K562 (cell line): ENCODE results near the gene FCGR2B. TPM values are rescaled to one million over a fixed set of nuclear protein-coding genes. Genes with fewer than 3 reads are reported as not detected.
"Not testable (repeated sequence)": the region's sequence is repeated elsewhere in the genome, so short reads cannot be mapped to it uniquely, and the experiment has no call there.

Experiments used
- ATAC-seq: fragments of 200-7000 bp; cut with Tn5 transposase; 3 replicates; pipeline ENCODE4 v1.9.1; 2020; ENCODE audit warnings: moderate library complexity
- BruUV-seq: library from RNA; stranded (reverse); fragments of 400-500 nt; replicated peaks from 2 replicates; lab custom pipeline; 2021; lab: Mats Ljungman, UMichigan
- CTCF ChIA-PET: fragments of 300-600 bp; formaldehyde crosslinking; extraction: SDS; loops from one replicate; lab custom pipeline; 2021; ENCODE audit warnings: low intra/inter-chr PET ratio; lab: Yijun Ruan, JAX
- POLR2A ChIA-PET: fragments of 300-600, 350-650 bp; sonication (Branson Sonifier 250); formaldehyde crosslinking; extraction: SDS; loops from one replicate; lab custom pipeline; 2021; ENCODE audit warnings: antibody characterized with exemption, inconsistent platforms; lab: Yijun Ruan, JAX
- DNase-seq, 4 experiments: peaks; one replicate each; pipeline versions ENCODE4 v3.0.0 to v3.0.0-alpha.2; 2011 to 2018; ENCODE audit warnings: low spot score in 3 of 4, mixed read lengths in 3 of 4; ENCODE audit errors: extremely low read depth in 1 of 4
- FAIRE-seq: peaks from 2 replicates; lab custom pipeline; 2011; peaks lifted over from hg19 to GRCh38; lab: Jason Lieb, UNC
- H2AFZ ChIP-seq: 2 replicates; pipeline ENCODE4 v1.6.0; 2011; ENCODE audit warnings: low read depth, low read length, control low read depth, inconsistent platforms
- H3K27ac ChIP-seq: fragments of 200-600 bp; 3 replicates; pipeline ENCODE4 v1.8.0; 2011; ENCODE audit warnings: low read depth, mild to moderate bottlenecking, control low read depth, inconsistent platforms, low read length, moderate library complexity, mixed read lengths; ENCODE audit errors: extremely low read depth
- H3K27me3 ChIP-seq, 2 experiments: fragments of 300-600 bp in 1 of 2; 2 replicates in 1 of 2; 3 replicates in 1 of 2; pipeline versions ENCODE4 v1.6.0 to v1.8.0; 2011; ENCODE audit warnings: inconsistent platforms in 2 of 2, low read length in 2 of 2, mild to moderate bottlenecking in 1 of 2, mixed read lengths in 1 of 2, moderate library complexity in 1 of 2; ENCODE audit not compliant: control insufficient read depth in 2 of 2, insufficient read depth in 2 of 2
- H3K36me3 ChIP-seq: fragments of 300-600 bp; 3 replicates; pipeline ENCODE4 v1.8.0; 2011; ENCODE audit warnings: mild to moderate bottlenecking, low read length, inconsistent platforms; ENCODE audit not compliant: control insufficient read depth, insufficient read depth
- H3K4me1 ChIP-seq, 2 experiments: fragments of 200-600 bp in 1 of 2; replicated peaks in 1 of 2; 2 replicates in 1 of 2; 3 replicates in 1 of 2; pipeline versions ENCODE4 v1.5.1 to v1.8.0; 2011; ENCODE audit warnings: inconsistent platforms in 2 of 2, low read length in 2 of 2, mild to moderate bottlenecking in 1 of 2, mixed read lengths in 1 of 2, moderate library complexity in 1 of 2; ENCODE audit not compliant: control insufficient read depth in 2 of 2, insufficient read depth in 2 of 2
- H3K4me2 ChIP-seq: 2 replicates; pipeline ENCODE4 v1.6.1; 2011; ENCODE audit warnings: low read length, control low read depth, inconsistent platforms, mixed read lengths; ENCODE audit not compliant: insufficient read depth
- H3K4me3 ChIP-seq: fragments of 200-600 bp; sonication (generic), shearing (Covaris generic); 2 replicates; pipeline ENCODE4 v1.5.1; 2016; ENCODE audit warnings: control low read depth, inconsistent platforms
- H3K79me2 ChIP-seq: fragments of 200-600 bp; 3 replicates; pipeline ENCODE4 v1.8.0; 2011; ENCODE audit warnings: low read length, inconsistent platforms; ENCODE audit not compliant: control insufficient read depth, insufficient read depth
- H3K9ac ChIP-seq, 2 experiments: 2 replicates each; pipeline versions ENCODE4 v1.6.0 to v1.6.1; 2011; ENCODE audit warnings: low read depth in 2 of 2, low read length in 2 of 2, control low read depth in 1 of 2, inconsistent platforms in 1 of 2, mild to moderate bottlenecking in 1 of 2, mixed read lengths in 1 of 2; ENCODE audit not compliant: insufficient read depth in 1 of 2
- H3K9me1 ChIP-seq: one replicate; pipeline ENCODE4 v1.6.0; 2011; ENCODE audit warnings: inconsistent platforms, mild to moderate bottlenecking, low read length, moderate library complexity; ENCODE audit not compliant: control insufficient read depth, insufficient read depth
- H3K9me3 ChIP-seq: replicated peaks from 2 replicates; pipeline ENCODE4 v1.5.1; 2011; ENCODE audit warnings: low read depth, low read length, inconsistent platforms; ENCODE audit not compliant: control insufficient read depth, insufficient read depth
- H4K20me1 ChIP-seq: replicated peaks from 2 replicates; pipeline ENCODE4 v1.6.1; 2011; ENCODE audit warnings: low read length, inconsistent platforms, mixed read lengths; ENCODE audit not compliant: control insufficient read depth, insufficient read depth
- C11orf30 ChIP-seq: fragments of 450-650 bp; IDR thresholded peaks from 2 replicates; pipeline ENCODE4 v1.6.1; 2016; ENCODE audit warnings: low read depth, mild to moderate bottlenecking
- HNRNPLL ChIP-seq: fragments of 200-400 bp; formaldehyde crosslinking; IDR thresholded peaks from 2 replicates; pipeline ENCODE4 v1.6.1; 2017; ENCODE audit warnings: low read length, low read depth, mild to moderate bottlenecking; ENCODE audit not compliant: poor library complexity, severe bottlenecking
- MAFG ChIP-seq: fragments of 450-650 bp; conservative IDR thresholded peaks from 2 replicates; pipeline ENCODE4 v1.6.1; 2016; ENCODE audit warnings: missing genetic modification characterization, missing compliant biosample characterization
- PCBP2 ChIP-seq: fragments of 200-400 bp; formaldehyde crosslinking; IDR thresholded peaks from 2 replicates; pipeline ENCODE4 v1.6.1; 2018; ENCODE audit warnings: low read length, low read depth, mild to moderate bottlenecking, moderate library complexity; ENCODE audit not compliant: poor library complexity, severe bottlenecking
- STAT6 ChIP-seq: sonication (generic); formaldehyde crosslinking; IDR thresholded peaks from 2 replicates; pipeline ENCODE4 v1.8.1; 2023; ENCODE audit warnings: mild to moderate bottlenecking, missing genetic modification reagents
- ZNF316 ChIP-seq: fragments of 450-650 bp; IDR thresholded peaks from 2 replicates; pipeline ENCODE4 v1.6.1; 2016
- WGBS: fragments of 100-300 bp; shearing (Covaris generic); methylation state at CpG from one replicate; pipeline ENCODE4 v1.1.6; 2016; ENCODE audit warnings: low coverage, mixed read lengths; ENCODE audit not compliant: insufficient coverage; ENCODE audit errors: missing lambda C conversion rate; 5-methylcytosine and 5-hydroxymethylcytosine counted together
- in situ Hi-C: fragments of 300-500 bp; cut with MboI; formaldehyde crosslinking; loops from 4 replicates; pipeline ENCODE4 v1.15.0; 2018; ENCODE audit warnings: inconsistent platforms, mixed read lengths
- intact Hi-C: fragments of 100-400 bp; cut with micrococcal nuclease; formaldehyde crosslinking; loops from 2 replicates; pipeline ENCODE4 v1.14.2; 2022
- polyA plus RNA-seq, 8 experiments: library from polyadenylated mRNA; depleted of rRNA in 4 of 8; stranded (reverse) in 5 of 8; unstranded in 3 of 8; fragments of >200 nt; fragmentation: Nextera tagmentation in 2 of 8; fragmentation: Illumina TruSeq in 1 of 8; extraction: Ambion mirVana in 2 of 8; extraction: Trizol in 1 of 8; gene quantifications; 2 replicates each; pipeline versions ENCODE4 v1.2.1 to v1.2.3, GENCODE V29; 2011 to 2014; ENCODE audit warnings: inconsistent platforms in 1 of 8, missing spikeins in 1 of 8
- total RNA-seq, 7 experiments: library from RNA; depleted of rRNA in 6 of 7; stranded (reverse); fragments of >200 nt in 6 of 7; fragmentation: Illumina TruSeq in 2 of 7; extraction: Trizol in 2 of 7; gene quantifications; 2 replicates each; pipeline versions ENCODE4 v1.2.1 to v1.2.3, GENCODE V29; 2011 to 2021; ENCODE audit warnings: low replicate concordance in 1 of 7

Gene FCGR2B
- total and polyA plus RNA-seq, 9 of the 15 experiments (the other 6 are each of a cell fraction or from before 2014, with no cell fraction given): 1.7 to 8.9 (median 3.9) TPM

- TF ChIP-seq STAT6 (CRISPR knock-in tag) (no peak), PCBP2 (no peak), HNRNPLL (no peak)
Measured at GRCh38 chr1:161631076-161631475, 31.9 kb upstream of the FCGR2B start, which contains the start of gene FCGR3B (continued).

- intact Hi-C loops, H4K20me1 ChIP-seq, FAIRE-seq, H3K27me3 ChIP-seq, H3K9ac ChIP-seq, DNase-seq, ATAC-seq, H3K27ac ChIP-seq, H3K4me3 ChIP-seq, BruUV-seq, H3K4me2 ChIP-seq, H2AFZ ChIP-seq, H3K9me1 ChIP-seq, CTCF ChIA-PET, POLR2A ChIA-PET, H3K79me2 ChIP-seq, H3K9me3 ChIP-seq, H3K36me3 ChIP-seq: not testable (repeated sequence)
- in situ Hi-C loops: loop anchor here (5.0 kb wide), 1 partner anchor 78 kb away; no protein-coding TSS in a partner anchor
- H3K4me1 ChIP-seq: peaks cover 4 to 26% of the 10 kb centered on the region in 2 experiments; a peak in 4 of 5 replicates
- 100% methylated on average over 1 of the region's 2 CpGs for WGBS
- TF ChIP-seq ZNF316 (peak; percentile 71), C11orf30 (peak; percentile 52), MAFG (tag) (peak; percentile 44; the same call in 1 of the 2 replicates)
Measured at GRCh38 chr1:161634993-161635392, 27.9 kb upstream of the FCGR2B start.
